GM12878 (cell line): ENCODE data around the gene UBE2L6. TPM values are rescaled to one million over a fixed set of nuclear protein-coding genes. Genes with fewer than 3 reads are reported as not detected.

Experiments
- ATF7 ChIP-seq: fragments of 450-650 bp; IDR thresholded peaks from 2 replicates; pipeline ENCODE4 v1.6.1; 2016; ENCODE audit warnings: low read depth, mild to moderate bottlenecking
- BCL11A ChIP-seq: IDR thresholded peaks from 2 replicates; pipeline ENCODE4 v1.6.1; 2011; ENCODE audit warnings: low read depth, low read length
- BHLHE40 ChIP-seq, 2 experiments: fragments of 450-650 bp in 1 of 2; IDR thresholded peaks; 2 replicates each; pipeline ENCODE4 v1.6.1; 2011 to 2017; ENCODE audit warnings: low read depth in 2 of 2, borderline replicate concordance in 1 of 2, improper control_type of control experiment in 1 of 2, low read length in 1 of 2, mild to moderate bottlenecking in 1 of 2
- CEBPZ ChIP-seq: fragments of 150-350 bp; IDR thresholded peaks from 2 replicates; pipeline ENCODE4 v1.6.1; 2016; ENCODE audit warnings: low read depth, low read length
- CREM ChIP-seq: IDR thresholded peaks from 2 replicates; pipeline ENCODE4 v1.6.1; 2014; ENCODE audit warnings: antibody characterized with exemption, low read depth
- EED ChIP-seq: sonication (generic); IDR thresholded peaks from 2 replicates; pipeline ENCODE4 v1.6.1; 2016; ENCODE audit warnings: antibody characterized with exemption, low read depth
- ELK1 ChIP-seq: IDR thresholded peaks from 2 replicates; pipeline ENCODE4 v1.6.1; 2012; ENCODE audit warnings: low read depth, low read length, improper control_type of control experiment
- FOXK2 ChIP-seq: fragments of 450-650 bp; IDR thresholded peaks from 2 replicates; pipeline ENCODE4 v1.6.1; 2017; ENCODE audit warnings: mild to moderate bottlenecking, moderate library complexity
- MTA3 ChIP-seq: IDR thresholded peaks from 2 replicates; pipeline ENCODE4 v1.6.1; 2012; ENCODE audit warnings: low read length, inconsistent platforms, borderline replicate concordance
- NFYA ChIP-seq: IDR thresholded peaks from 2 replicates; pipeline ENCODE4 v1.6.1; 2011; ENCODE audit warnings: low read depth, mild to moderate bottlenecking, low read length, improper control_type of control experiment, borderline replicate concordance
- NR2F1 ChIP-seq: fragments of 450-650 bp; conservative IDR thresholded peaks from 2 replicates; pipeline ENCODE4 v1.6.1; 2017; ENCODE audit warnings: mild to moderate bottlenecking
- POLR2AphosphoS5 ChIP-seq: IDR thresholded peaks from 2 replicates; pipeline ENCODE4 v1.6.1; 2011; ENCODE audit warnings: mild to moderate bottlenecking, low read length, inconsistent platforms
- RAD21 ChIP-seq: IDR thresholded peaks from 2 replicates; pipeline ENCODE4 v1.6.1; 2011; ENCODE audit warnings: mild to moderate bottlenecking, low read depth, low read length, moderate library complexity; ENCODE audit not compliant: insufficient read depth
- RCOR1 ChIP-seq: conservative IDR thresholded peaks from 2 replicates; pipeline ENCODE4 v1.6.1; 2012; ENCODE audit warnings: low read depth, low read length, improper control_type of control experiment
- REST ChIP-seq: IDR thresholded peaks from 2 replicates; pipeline ENCODE4 v1.6.1; 2012; ENCODE audit warnings: mild to moderate bottlenecking, low read depth, low read length
- SIN3A ChIP-seq: IDR thresholded peaks from 2 replicates; pipeline ENCODE4 v1.6.1; 2012; ENCODE audit warnings: low read depth, low read length, improper control_type of control experiment
- TCF3 ChIP-seq: IDR thresholded peaks from 2 replicates; pipeline ENCODE4 v1.6.1; 2012; ENCODE audit warnings: low read depth, mild to moderate bottlenecking, low read length, borderline replicate concordance; ENCODE audit not compliant: insufficient read depth
- ZBTB33 ChIP-seq: fragments of 450-650 bp; IDR thresholded peaks from 2 replicates; pipeline ENCODE4 v1.6.1; 2017; ENCODE audit warnings: mild to moderate bottlenecking
- ZNF24 ChIP-seq: fragments of 450-650 bp; IDR thresholded peaks from 2 replicates; pipeline ENCODE4 v1.6.1; 2017; ENCODE audit warnings: antibody characterized with exemption, mild to moderate bottlenecking
- ZNF622 ChIP-seq: fragments of 450-650 bp; IDR thresholded peaks from 2 replicates; pipeline ENCODE4 v1.6.1; 2017; ENCODE audit warnings: mild to moderate bottlenecking, inconsistent platforms
- polyA plus RNA-seq, 11 experiments: library from polyadenylated mRNA; depleted of rRNA in 4 of 11; unstranded in 6 of 11; stranded (reverse) in 5 of 11; fragments of >200 nt; fragmentation: Nextera tagmentation in 4 of 11; fragmentation: Illumina TruSeq in 1 of 11; extraction: Ambion mirVana in 4 of 11; extraction: Trizol in 1 of 11; gene quantifications; 1 replicate in 1 of 11; 2 replicates in 10 of 11; pipeline versions ENCODE4 v1.2.1 to v1.2.3, GENCODE V29; 2011 to 2016; ENCODE audit warnings: inconsistent platforms in 2 of 11, missing spikeins in 2 of 11, low read depth in 1 of 11
- total RNA-seq, 4 experiments: library from RNA; depleted of rRNA in 3 of 4; stranded (reverse); fragments of >200 nt in 3 of 4; fragmentation: Illumina TruSeq in 1 of 4; extraction: Trizol in 1 of 4; gene quantifications; 2 replicates each; pipeline versions ENCODE4 v1.2.1 to v1.2.3, GENCODE V29; 2013 to 2021

UBE2L6 gene
- total and polyA plus RNA-seq, 10 of the 15 experiments (the other 5 are each of a cell fraction or from before 2014, with no cell fraction given) = 114 to 295 (median 173) TPM

- TF ChIP-seq NFYA (no peak), BCL11A (peak; percentile 52; the same call in 1 of the 2 replicates), ZNF622 (no peak), REST (no peak), TCF3 (0 out of 2 replicates have a peak, but pooled peaks have one; percentile 62), ATF7 (no peak), SIN3A (no peak), FOXK2 (no peak), ZBTB33 (no peak), NR2F1 (no peak; the same call in 1 of the 2 replicates), CEBPZ (no peak), CREM (no peak), MTA3 (no peak), ELK1 (no peak), POLR2AphosphoS5 (no peak), EED (peak; percentile 70), BHLHE40 (IDR thresholded peaks at IDR 0.05; ENCODE audit: borderline replicate concordance in 1 of 2, low read depth in 2 of 2, low read length in 1 of 2) (peak in 1 of 2 experiments; percentile 52; a peak in 2 of 4 replicates), ZNF24 (no peak), RAD21 (no peak), RCOR1 (no peak)
Measured at GRCh38 chr11:57546869-57547475, 20.5 kb downstream of the UBE2L6 start (continued).
